Measurements from ENCODE around the gene NBEA.

DNA sequence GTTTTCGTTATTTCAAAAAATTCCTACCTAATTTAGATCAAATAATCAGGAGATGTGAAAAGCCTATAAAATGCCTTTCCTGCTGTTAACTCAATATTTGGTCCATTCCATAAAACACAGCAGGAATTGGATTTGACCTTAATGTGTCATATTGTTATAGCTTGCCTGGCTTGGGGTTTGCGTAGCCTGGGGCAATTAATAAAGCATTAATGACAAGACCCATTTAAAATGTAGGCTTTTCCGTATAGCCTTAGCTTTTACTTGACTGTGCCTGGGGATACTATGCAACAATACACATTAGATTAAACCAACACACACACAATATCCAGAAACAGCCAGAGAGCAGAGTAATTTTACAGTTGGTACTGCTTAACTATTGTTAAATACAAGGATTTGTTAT is 651.6 kb downstream of the NBEA start:
- TF ChIP-seq CTCF (IDR thresholded peaks at IDR 0.05) (no peak), POLR2A (IDR thresholded peaks at IDR 0.05) (no peak)

Measured in thyroid gland (tissue), 4 donors.